Spleen (tissue), 11 donors: ENCODE data around the gene RUNDC1. TPM values are rescaled to one million over a fixed set of nuclear protein-coding genes. Genes with fewer than 3 reads are reported as not detected.

Experiments
- DNase-seq: peaks from one replicate; pipeline ENCODE4 v3.0.0-alpha.2; 2020
- H3K27ac ChIP-seq, 8 donors: fragments of 200-600 bp; sonication (generic) in 7 of 8; 1 replicate in 4 of 8; 2 replicates in 4 of 8; pipeline versions ENCODE4 v1.5.0 to v1.8.0; 2016 to 2021; ENCODE audit warnings: inconsistent platforms in 4 of 8, mild to moderate bottlenecking in 4 of 8, moderate library complexity in 1 of 8
- H3K27me3 ChIP-seq, 7 donors: fragments of 200-600 bp; sonication (generic) in 6 of 7; replicated peaks in 1 of 7; 1 replicate in 4 of 7; 2 replicates in 3 of 7; pipeline versions ENCODE4 v1.5.0 to v1.8.0; 2016 to 2021; ENCODE audit warnings: inconsistent platforms in 3 of 7, mild to moderate bottlenecking in 1 of 7
- H3K36me3 ChIP-seq, 6 donors: fragments of 200-600 bp; sonication (generic) in 5 of 6; 1 replicate in 4 of 6; 2 replicates in 2 of 6; pipeline versions ENCODE4 v1.5.0 to v1.8.0; 2016 to 2021; ENCODE audit warnings: inconsistent platforms in 2 of 6
- H3K4me1 ChIP-seq, 6 donors: fragments of 200-600 bp; sonication (generic) in 5 of 6; 1 replicate in 3 of 6; 2 replicates in 3 of 6; pipeline versions ENCODE4 v1.5.0 to v1.8.0; 2016 to 2021; ENCODE audit warnings: inconsistent platforms in 3 of 6
- H3K4me3 ChIP-seq, 8 donors: fragments of 200-600 bp; sonication (generic) in 7 of 8; 1 replicate in 4 of 8; 2 replicates in 4 of 8; pipeline versions ENCODE4 v1.5.0 to v1.8.0; 2016 to 2021; ENCODE audit warnings: inconsistent platforms in 4 of 8, mild to moderate bottlenecking in 4 of 8, moderate library complexity in 2 of 8
- H3K9me3 ChIP-seq, 8 donors: fragments of 200-600 bp; sonication (generic) in 7 of 8; 1 replicate in 4 of 8; 2 replicates in 4 of 8; pipeline versions ENCODE4 v1.5.0 to v1.8.0; 2016 to 2021; ENCODE audit warnings: inconsistent platforms in 4 of 8
- CTCF ChIP-seq, 11 experiments: fragments of 200-600 bp in 7 of 11; fragments of 450-650 bp in 4 of 11; sonication (generic) in 4 of 11; IDR thresholded peaks in 8 of 11; conservative IDR thresholded peaks in 3 of 11; 1 replicate in 7 of 11; 2 replicates in 4 of 11; pipeline versions ENCODE4 v1.4.0 to v1.8.0; 2016 to 2021; ENCODE audit warnings: antibody characterized with exemption in 11 of 11, inconsistent platforms in 4 of 11, mild to moderate bottlenecking in 1 of 11
- POLR2A ChIP-seq, 3 donors: fragments of 450-650 bp; IDR thresholded peaks; one replicate each; pipeline ENCODE4 v1.5.1; 2017; ENCODE audit warnings: antibody characterized with exemption in 3 of 3, mild to moderate bottlenecking in 1 of 3
- POLR2AphosphoS5 ChIP-seq, 3 donors: sonication (generic); formaldehyde crosslinking; IDR thresholded peaks; one replicate each; pipeline ENCODE4 v1.5.1; 2017; ENCODE audit warnings: antibody characterized with exemption in 3 of 3
- WGBS, 5 donors: extraction: QIAGEN DNeasy Blood & Tissue Kit in 3 of 5; methylation state at CpG; one replicate each; pipeline versions ENCODE4 v1.1.5 to v1.1.7; 2013 to 2018; 5-methylcytosine and 5-hydroxymethylcytosine counted together
- intact Hi-C: fragments of 100-400 bp; cut with DNase I; formaldehyde crosslinking; loops from one replicate; pipeline ENCODE4 v1.15.0; 2023; ENCODE audit warnings: low total_unique reads
- polyA plus RNA-seq, 3 donors: library from polyadenylated mRNA; stranded (reverse); fragments of 200-250 nt; gene quantifications; one replicate each; pipeline ENCODE4 v1.2.1, GENCODE V29; 2013
- total RNA-seq, 7 donors: library from RNA; depleted of rRNA in 3 of 7; stranded (reverse); fragments of >200 nt in 3 of 7; fragmentation: NEBNext Ultra II Directional in 4 of 7; extraction: Animal tissue kit (Norgen Biotek cat#: 25700) in 4 of 7; gene quantifications; one replicate each; pipeline versions ENCODE4 v1.1.0 to v1.2.1, GENCODE V29; 2016 to 2021
- donor health status: healthy with polysubstance abuse.
- donor health status: DM: no; HTN: no; CAD: no; lungs with moderate emphysema.
- donor health status: DM: no; HTN: no; CAD: no.
- donor health status: Bipolar disorder and iron deficiency.
- donor health status: healthy.
- donor health status: DM: no; HTN: no; CAD: no.
- donor health status: DM: yes; HTN: yes; CAD: no.

Gene RUNDC1
- total and polyA plus RNA-seq, 10 donors: 6.7 to 27.9 (median 19.3) TPM

DNA sequence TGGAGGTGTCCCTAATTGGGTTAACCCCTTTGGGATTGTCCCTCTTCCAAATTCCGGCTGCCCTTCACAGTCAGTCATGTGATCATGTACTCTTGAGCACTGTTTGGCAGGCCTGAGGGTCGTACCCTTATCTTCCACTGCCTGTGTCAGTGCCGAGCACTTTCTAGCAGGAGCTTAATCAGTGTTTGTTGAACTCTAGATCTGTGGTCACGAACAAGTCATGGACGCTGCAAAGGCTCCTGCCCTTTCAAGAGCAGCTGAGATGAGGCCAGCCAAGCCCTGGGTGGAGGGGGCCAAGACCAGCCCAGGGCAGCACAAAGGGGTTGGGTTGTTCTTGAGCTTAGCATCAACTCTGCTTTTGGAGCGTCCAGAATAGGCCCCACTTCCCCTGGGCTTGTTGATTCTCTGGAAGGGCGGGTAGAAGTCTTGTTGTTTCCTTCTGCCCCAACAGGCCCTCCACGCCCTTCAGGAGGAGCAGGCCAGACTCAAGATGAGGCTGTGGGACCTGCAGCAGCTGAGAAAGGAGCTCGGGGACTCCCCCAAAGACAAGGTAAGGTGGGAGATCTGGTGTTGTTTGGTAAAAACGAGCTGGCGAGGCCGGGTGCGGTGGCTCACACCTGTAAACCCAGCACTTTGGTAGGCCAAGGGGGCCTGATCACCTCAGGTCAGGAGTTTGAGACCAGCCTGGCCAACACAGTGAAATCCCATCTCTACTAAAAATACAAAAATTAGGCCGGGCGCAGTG, 31.5 kb downstream of the RUNDC1 start:
- DNase-seq: no peak
- TF ChIP-seq POLR2A (IDR thresholded peaks at IDR 0.05): no peak
- TF ChIP-seq CTCF (IDR thresholded peaks at IDR 0.05 in 8 of 11, conservative IDR thresholded peaks at IDR 0.05 in 3 of 11): no peak
- peak in 2 of 3 donors; percentile 16 to 37 for TF ChIP-seq POLR2AphosphoS5 (IDR thresholded peaks at IDR 0.05)
- intact Hi-C loops: no loop called here
- no peaks in the 10 kb centered on the region for H3K9me3 ChIP-seq
- peak overlapping the region in 2 of 8 donors; percentile 8 to 15 for H3K27ac ChIP-seq
- H3K36me3 ChIP-seq: peaks cover 0 to 72% (median 31%) of the 10 kb centered on the region in 6 donors
- H3K4me3 ChIP-seq: no peak overlapping the region
- 80 to 91% (median 84%) methylated on average over 13 to 15 of the region's 15 CpGs for WGBS, 5 donors
- no peaks in the 10 kb centered on the region for H3K27me3 ChIP-seq
- H3K4me1 ChIP-seq: peaks cover 31 to 98% (median 71%) of the 10 kb centered on the region in 6 donors

DNA sequence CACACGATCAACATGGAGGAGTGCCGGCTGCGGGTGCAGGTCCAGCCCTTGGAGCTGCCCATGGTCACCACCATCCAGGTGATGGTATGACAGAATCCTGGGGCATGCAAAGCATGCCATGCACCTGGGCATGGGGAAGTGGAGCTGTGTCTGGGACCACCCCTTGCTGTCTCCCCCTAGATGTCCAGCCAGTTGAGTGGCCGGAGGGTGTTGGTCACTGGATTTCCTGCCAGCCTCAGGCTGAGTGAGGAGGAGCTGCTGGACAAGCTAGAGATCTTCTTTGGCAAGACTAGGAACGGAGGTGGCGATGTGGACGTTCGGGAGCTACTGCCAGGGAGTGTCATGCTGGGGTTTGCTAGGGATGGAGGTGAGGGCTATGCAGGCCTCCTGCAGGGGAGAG, 32.9 kb downstream of the RUNDC1 start:
- Histone ChIP-seq H3K4me3 (no peak overlapping the region), H3K4me1 (peaks cover 22 to 93% (median 63%) of the 10 kb centered on the region in 6 donors), H3K9me3 (no peaks in the 10 kb centered on the region), H3K36me3 (peaks cover 0 to 85% (median 31%) of the 10 kb centered on the region in 6 donors), H3K27me3 (no peaks in the 10 kb centered on the region), H3K27ac (peak overlapping the region in 2 of 8 donors; percentile 72 to 75)
- no peak for DNase-seq
- TF ChIP-seq POLR2AphosphoS5 (IDR thresholded peaks at IDR 0.05) (no peak), POLR2A (IDR thresholded peaks at IDR 0.05) (no peak), CTCF (IDR thresholded peaks at IDR 0.05 in 8 of 11, conservative IDR thresholded peaks at IDR 0.05 in 3 of 11) (no peak)
- WGBS, 5 donors: 89 to 100% (median 92%) methylated on average over 1 to 8 of the region's 8 CpGs
- intact Hi-C loops: no loop called here

DNA sequence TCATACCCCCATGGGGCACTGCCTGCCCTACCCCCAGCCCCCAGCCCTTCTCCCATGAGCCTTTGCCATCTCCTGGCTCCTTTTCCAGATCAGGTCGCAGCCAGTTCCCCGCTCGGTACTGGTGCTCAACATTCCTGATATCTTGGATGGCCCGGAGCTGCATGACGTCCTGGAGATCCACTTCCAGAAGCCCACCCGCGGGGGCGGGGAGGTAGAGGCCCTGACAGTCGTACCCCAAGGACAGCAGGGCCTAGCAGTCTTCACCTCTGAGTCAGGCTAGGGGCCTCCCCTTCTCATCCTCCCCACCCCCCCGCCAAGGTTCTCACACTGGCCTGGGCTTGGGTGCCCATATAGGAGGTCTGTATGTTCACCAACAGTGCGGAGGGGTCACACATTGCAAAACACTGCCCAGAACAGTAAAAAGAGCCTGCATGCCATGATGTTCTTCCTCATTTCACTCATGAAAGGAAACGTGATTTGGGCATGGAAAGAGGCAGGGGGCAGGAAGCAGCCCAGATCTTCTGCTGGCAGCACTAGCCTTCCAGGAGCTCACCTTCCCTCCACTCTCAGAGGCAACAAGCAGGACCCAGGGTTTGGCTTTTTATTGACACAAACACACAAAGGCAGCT, 33.8 kb downstream of the RUNDC1 start:
- peak overlapping the region in 5 of 8 donors; percentile 59 to 75 (median 72) for H3K27ac ChIP-seq
- no peak for DNase-seq
- TF ChIP-seq POLR2AphosphoS5 (IDR thresholded peaks at IDR 0.05): peak in 1 of 3 donors; percentile 9
- TF ChIP-seq POLR2A (IDR thresholded peaks at IDR 0.05): no peak
- intact Hi-C loops: no loop called here
- H3K36me3 ChIP-seq: peaks cover 0 to 87% (median 31%) of the 10 kb centered on the region in 6 donors
- H3K27me3 ChIP-seq: no peaks in the 10 kb centered on the region
- no peaks in the 10 kb centered on the region for H3K9me3 ChIP-seq
- 70 to 83% (median 82%) methylated on average over 8 to 12 of the region's 12 CpGs for WGBS, 5 donors
- no peak overlapping the region for H3K4me3 ChIP-seq
- H3K4me1 ChIP-seq: peaks cover 18 to 93% (median 64%) of the 10 kb centered on the region in 6 donors

GRCh38 chr17:43014649-43015542, 34.5 kb downstream of the RUNDC1 start:
- DNase-seq: no peak
- 60 to 71% (median 69%) methylated on average over 8 of the region's 8 CpGs for WGBS, 5 donors
- Histone ChIP-seq H3K27ac (peak overlapping the region; percentile 13 to 75 (median 60)), H3K36me3 (peaks cover 0 to 81% (median 31%) of the 10 kb centered on the region in 6 donors), H3K27me3 (no peaks in the 10 kb centered on the region), H3K4me1 (peaks cover 23 to 96% (median 68%) of the 10 kb centered on the region in 6 donors), H3K9me3 (no peaks in the 10 kb centered on the region), H3K4me3 (no peak overlapping the region)
- intact Hi-C loops: no loop called here
- TF ChIP-seq CTCF (IDR thresholded peaks at IDR 0.05 in 8 of 11, conservative IDR thresholded peaks at IDR 0.05 in 3 of 11) (no peak), POLR2A (IDR thresholded peaks at IDR 0.05) (no peak), POLR2AphosphoS5 (IDR thresholded peaks at IDR 0.05) (no peak)
